HCEC 1CT (cell line): ENCODE results near the gene NPAS2.

ENCODE experiments used
- DNase-seq: peaks from one replicate; pipeline ENCODE4 v3.0.0-alpha.2; 2017

The NPAS2 gene

GRCh38 chr2:100948942-100949811, 129.2 kb downstream of the NPAS2 start:
- DNase-seq = no peak

DNA sequence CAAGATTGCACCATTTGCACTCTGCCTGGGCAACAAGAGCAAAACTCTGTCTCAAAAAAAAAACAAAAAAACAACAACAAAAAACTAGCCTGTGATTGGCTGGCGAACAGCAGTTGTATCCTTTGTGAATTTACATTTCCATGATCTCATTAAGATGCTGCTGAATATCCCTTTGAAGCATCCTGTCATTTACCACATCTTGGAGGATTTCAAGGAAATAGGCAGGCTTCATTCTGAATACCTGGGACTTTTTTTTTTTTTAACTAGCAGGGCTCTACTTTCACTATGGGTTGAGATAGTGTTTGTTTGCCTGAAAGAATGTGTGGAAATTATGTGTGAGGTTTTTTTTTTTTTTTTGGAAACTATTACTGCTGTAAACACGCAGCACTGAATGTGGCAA, 132.6 kb downstream of the NPAS2 start:
- DNase-seq = no peak

- DNase-seq = no peak
Observed at GRCh38 chr2:100953406-100954043, 133.6 kb downstream of the NPAS2 start.

DNA sequence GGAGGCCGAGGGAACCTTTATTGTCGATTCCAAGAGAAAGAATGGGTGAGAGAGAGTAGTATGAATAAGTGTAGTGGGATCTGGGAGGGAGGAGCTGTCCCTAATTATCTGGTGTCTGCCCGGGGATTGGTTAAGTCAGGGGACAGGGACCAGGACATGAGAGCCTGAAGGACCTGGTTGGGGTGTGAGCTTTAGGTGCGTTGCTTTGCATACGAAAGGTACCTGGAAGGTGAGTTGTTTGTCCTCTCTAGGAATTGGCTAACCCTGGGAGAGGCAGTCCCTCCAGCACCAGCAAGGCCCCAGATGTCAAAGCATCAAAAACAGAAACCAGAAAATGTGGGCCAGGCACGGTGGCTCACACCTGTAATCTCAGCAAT, 134.1 kb downstream of the NPAS2 start:
- DNase-seq = no peak

GRCh38 chr2:100955226-100955625, 135.3 kb downstream of the NPAS2 start:
- DNase-seq = no peak

- DNase-seq = no peak
Observed at GRCh38 chr2:100956081-100956480, 136.1 kb downstream of the NPAS2 start.

DNA sequence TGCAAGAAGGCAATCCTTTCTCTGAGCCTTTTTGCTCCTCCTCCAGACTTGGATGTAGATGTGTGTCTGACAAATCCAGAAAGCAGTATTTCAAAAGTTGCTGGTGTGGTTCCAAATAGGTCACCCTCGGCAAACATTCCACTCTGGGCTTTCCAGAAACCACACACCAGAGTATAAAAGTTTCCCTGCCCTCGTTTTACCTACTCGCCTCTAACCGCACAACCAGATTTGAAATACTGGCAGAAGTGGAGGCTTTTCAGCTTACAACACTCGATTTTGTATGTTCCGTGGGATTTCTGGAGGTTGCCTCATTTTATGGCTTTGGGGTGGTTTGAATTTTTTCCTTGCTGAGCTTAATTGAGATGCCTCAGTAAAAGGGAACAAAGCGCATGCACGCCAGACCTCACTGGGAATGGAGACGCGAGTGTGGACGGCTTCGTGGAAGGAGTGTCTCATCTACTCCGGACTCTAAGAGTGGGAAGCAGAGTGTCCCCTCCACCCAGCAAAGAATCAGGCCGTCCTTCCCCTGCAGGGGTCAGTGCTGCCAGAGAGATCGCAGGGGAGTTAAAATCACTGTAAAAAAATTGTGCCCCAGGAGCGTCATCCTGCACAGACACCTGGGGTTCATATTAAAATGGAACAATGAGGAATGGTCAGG, 138.2 kb downstream of the NPAS2 start:
- DNase-seq = peak; percentile 68

DNA sequence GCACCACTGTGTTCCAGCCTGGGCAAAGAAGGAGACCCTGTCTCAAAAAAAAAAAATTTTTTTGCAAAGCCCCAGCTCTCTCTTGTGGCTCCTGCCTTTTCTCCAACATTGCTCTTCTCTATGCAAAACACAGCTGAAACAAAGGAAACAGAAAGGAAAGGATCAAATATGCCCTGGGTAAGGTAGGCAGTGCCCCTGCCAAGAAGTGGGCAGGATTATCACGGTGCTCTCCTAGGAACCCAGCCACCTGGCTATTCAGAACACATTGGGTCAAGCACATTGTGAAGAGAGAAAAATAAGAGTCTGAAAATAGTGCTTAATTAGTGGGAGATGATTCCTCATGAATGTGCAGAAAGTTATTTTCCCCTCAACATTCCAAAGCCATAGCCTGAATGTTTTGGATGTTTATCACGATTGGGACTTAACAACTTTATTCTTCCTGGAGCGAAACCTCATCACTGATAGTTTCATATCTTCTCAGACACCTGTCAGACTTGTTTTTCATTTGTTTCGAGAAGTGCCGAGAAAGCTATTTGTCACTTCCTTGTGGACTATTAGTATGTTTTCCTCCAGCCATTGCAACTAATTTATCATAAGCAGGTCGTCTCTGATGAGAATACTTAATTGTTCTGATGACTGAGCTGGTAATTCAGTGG, 139.4 kb downstream of the NPAS2 start:
- DNase-seq = peak; percentile 12

DNA sequence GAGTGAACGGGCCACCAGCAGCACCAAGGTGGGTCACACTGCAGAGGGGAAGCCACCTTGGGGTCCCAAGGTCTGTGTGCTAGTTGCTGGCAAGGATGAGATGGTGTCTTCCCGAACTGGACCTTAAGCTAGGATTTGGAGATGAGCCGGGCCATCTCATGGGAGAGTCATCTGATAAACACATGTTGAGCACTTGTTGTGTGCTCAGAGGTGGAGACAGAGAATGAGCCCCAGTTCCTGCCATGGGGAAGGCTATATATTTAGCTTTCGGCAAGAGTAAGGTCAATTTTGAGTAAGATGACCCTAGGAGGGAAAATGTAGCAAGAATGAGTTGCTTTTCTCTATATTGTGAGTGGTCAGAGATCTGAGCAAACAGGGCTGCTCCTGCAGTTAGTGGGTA, 140.7 kb downstream of the NPAS2 start:
- no peak for DNase-seq

GRCh38 chr2:100962366-100963025, 142.6 kb downstream of the NPAS2 start:
- DNase-seq = no peak

GRCh38 chr2:100963026-100963375, 143.1 kb downstream of the NPAS2 start:
- no peak for DNase-seq

- no peak for DNase-seq
Observed at GRCh38 chr2:100964222-100964621, 144.3 kb downstream of the NPAS2 start.

DNA sequence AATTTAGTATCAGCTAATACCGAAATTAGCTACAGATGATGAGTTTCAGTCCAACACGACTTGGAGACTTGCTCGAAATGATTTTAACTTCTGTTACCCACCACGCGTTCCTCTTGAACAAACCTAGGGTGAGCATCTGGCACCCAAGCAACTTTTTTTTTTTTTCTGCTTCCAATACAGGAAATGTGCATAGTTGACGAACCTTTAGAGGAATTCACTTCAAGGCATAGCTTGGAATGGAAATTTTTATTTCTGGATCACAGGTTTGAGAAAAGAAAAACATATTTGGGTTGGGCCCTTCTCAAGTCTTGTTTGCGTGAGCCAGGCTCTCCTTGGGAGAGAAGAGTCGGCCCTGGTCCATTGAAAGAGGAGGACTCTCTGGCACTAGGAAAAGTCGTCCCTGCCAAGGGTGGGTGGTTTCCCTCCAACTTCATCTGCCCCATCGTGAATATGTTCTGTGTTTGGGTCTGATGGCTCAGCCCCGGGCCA, 144.8 kb downstream of the NPAS2 start:
- no peak for DNase-seq

DNA sequence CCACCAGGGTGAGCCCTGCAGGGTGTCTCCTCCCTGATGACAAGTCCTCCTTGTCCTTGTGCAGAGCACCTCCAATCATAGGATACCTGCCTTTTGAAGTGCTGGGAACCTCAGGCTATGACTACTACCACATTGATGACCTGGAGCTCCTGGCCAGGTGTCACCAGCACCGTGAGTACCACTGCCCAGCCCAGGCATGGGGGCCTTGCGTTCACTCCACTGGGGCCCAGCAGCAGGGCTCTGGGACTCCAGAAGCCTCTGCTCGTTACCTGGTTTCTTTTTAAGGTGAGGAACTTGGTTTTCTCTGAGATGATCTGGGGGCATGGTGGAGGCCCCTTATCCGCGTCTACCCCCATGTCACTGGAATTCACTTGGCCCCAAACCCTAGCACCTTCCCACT, 145.7 kb downstream of the NPAS2 start:
- no peak for DNase-seq

- DNase-seq = no peak
Observed at GRCh38 chr2:100967716-100968115, 147.8 kb downstream of the NPAS2 start.

- no peak for DNase-seq
Observed at GRCh38 chr2:100968146-100969145, 148.5 kb downstream of the NPAS2 start.

GRCh38 chr2:100969998-100970397, 150.1 kb downstream of the NPAS2 start:
- no peak for DNase-seq

GRCh38 chr2:100971221-100971620, 151.3 kb downstream of the NPAS2 start:
- DNase-seq = no peak

- DNase-seq = no peak
Observed at GRCh38 chr2:100972452-100972851, 152.5 kb downstream of the NPAS2 start.

- no peak for DNase-seq
Observed at GRCh38 chr2:100974712-100975520, 155.0 kb downstream of the NPAS2 start.

- no peak for DNase-seq
Observed at GRCh38 chr2:100975521-100975785, 155.5 kb downstream of the NPAS2 start.
